Subcutaneous preadipocyte (primary cell): ENCODE data around the gene NOTUM. TPM values are rescaled to one million over a fixed set of nuclear protein-coding genes. Genes with fewer than 3 reads are reported as not detected.

Source experiments
- total RNA-seq: library from RNA; depleted of rRNA; stranded (reverse); fragments of >200 nt; gene quantifications from 2 replicates; pipeline ENCODE4 v1.2.3, GENCODE V29; 2012

The NOTUM gene
- total RNA-seq, result not detected in 2 replicates

DNA sequence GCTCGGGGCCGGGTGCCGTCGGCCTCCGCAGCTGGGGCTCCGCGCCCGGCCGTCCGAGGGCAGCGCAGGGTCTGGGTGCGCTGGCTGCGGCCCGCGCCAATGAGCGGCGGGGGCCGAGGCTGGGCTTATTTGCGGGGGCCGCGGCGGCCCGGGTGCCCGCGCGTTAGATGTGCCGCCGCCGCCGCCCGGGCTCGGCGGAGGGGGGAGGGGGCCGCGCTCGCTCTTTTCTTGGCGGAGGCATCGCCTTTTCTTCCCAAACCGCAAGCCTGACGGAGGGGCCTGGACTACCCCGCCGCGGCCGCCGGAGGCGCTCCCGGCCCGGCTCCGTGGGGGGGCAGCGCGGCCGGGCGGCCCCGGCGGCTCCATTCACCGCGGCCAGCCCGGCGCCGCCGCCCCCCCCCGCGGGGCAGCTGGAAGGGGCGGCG, at the start of gene NOTUM:
NOTUM (minus strand) TSS at position 101 of the 425 bp plus-strand sequence. CDS start 278 bp downstream, outside the sequence.

DNA sequence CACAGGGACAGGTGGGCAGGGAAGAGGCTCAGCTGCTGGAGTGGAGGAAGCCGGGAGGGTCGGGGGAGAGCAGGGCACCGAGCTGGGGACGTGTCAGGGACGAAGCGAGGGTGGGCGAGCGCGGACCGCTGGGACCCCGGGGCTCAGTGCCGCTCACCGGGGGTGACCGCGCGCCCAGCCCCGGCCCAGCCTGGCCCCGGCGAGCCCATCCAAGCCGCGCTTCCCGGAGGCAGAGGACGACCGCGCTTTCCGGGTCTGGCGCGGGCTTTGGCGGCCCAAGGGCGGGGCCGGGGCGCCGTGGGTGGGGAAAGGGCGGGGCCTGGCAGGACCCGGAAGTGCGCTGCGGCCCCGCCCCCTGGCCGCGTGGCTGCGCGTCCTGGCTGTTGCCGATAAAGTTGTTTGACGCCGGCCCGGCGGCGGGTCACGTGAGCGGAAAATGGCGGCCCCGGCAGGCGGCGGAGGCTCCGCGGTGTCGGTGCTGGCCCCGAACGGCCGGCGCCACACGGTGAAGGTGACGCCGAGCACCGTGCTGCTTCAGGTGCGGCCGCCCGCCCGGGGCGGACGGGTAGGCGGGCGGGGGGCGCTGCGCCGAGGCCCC, 16.3 kb upstream of the NOTUM start, which contains the start of gene ASPSCR1:
ASPSCR1 (plus strand) TSS at position 419 of the 598 bp plus-strand sequence; CDS start at position 437, 18 bp downstream.

DNA sequence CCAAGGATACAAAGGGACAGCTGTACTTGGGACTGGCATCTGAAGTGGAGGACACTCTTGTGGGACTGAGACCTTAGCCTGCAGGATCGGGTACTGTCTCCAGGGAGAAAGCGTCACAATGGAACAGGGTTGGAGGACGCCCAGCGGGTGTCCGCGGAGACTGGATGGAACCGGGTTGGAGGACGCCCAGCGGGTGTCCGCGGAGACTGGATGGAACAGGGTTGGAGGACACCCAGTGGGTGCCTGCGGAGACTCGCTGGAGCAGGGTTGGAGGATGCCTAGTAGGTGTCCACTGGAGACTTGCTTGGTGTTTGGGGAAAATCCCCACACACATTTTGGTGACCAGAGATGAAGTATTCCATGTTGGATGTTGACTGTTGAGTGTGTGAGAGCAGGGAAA, 13.8 kb downstream of the NOTUM start, which contains the start of gene MYADML2:
MYADML2 (minus strand) TSS at position 45 of the 400 bp plus-strand sequence. CDS start 5,492 bp downstream, outside the sequence.

DNA sequence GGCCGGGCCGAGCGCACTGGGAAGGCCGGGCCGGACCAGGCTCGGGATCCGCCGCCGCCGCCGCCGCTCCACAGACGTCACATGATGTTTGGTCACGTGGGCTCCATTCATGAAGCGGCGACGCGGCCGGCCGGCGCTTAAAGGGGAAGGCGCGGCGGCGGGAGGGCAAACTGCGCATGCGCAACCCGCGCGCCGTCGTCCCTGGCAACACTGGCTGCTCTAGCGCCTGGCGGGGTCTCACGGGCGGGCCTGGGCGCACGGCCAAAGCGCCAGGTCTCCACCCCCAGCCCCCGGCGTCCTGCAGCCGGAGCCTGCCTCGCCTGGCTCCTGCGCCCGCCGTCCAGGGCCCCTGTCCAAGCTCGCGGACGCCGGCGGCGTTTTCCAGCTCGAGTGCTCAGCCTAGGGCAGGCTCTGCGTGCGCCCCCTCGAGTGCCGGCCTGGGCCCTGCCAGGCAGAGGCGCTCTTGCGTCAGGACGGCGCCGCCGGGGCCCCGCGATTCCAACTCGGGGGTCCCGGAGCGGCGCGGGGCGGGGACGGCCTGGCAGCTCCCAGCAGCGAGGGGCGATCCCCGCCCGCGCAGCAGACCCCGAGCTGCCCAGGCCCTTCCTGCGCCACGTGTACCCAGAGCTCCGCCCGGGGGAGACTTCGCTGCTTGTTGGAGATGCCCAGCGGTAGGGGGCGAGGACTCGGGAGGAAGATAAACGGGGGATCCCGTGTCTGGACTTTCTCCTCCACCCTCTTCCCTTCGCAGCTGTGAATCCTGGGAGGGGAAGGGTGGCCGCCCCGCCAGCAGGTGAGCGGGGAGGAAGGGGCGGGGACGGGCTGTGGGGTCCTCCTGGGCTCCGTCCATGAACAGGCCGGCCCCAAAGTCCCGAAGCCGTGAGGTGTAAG, 33.1 kb downstream of the NOTUM start, which contains the start of gene MAFG:
MAFG (minus strand) TSS at position 83 of the 891 bp plus-strand sequence. CDS start 4,550 bp downstream, outside the sequence.

DNA sequence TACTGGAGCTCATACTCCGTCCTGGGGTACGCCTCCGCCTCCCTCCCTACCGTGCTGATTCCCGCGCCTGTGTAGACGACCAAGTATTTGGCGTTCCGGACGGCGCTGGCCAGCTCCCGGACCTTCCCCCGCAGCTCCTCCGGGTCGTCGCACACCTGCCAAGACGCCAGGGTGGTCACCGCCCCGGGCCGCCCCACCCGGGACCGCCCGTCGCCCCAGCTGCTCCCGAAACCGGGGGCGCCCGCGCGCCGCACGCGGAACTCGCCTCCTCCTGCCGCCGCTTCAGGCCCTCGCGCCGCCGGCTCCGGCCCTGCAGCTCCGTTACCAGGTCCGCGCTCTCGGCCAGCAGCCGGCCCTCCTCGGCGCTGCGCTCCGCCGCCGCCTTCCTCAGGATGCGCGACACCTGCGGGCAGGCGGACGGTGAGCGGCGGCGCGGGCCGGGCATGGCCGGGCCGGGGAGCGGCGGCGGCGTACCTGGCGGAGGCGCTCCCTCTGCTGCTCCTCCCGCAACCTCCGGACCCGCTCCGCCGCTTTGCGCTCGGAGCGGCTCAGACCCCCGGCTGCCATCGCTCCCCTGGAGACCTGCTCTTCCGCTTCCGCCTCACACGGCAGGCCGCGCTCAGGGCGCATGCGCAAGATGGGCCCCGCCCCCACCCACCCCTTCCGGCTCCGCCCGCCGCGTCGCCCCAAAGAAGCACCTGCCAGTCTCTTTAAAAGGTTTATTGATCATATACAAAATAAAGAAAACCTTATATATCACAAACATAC, 43.2 kb downstream of the NOTUM start, which contains the start of gene SIRT7:
SIRT7 (minus strand) TSS at position 612 of the 768 bp plus-strand sequence; CDS start at position 567, 45 bp downstream.

DNA sequence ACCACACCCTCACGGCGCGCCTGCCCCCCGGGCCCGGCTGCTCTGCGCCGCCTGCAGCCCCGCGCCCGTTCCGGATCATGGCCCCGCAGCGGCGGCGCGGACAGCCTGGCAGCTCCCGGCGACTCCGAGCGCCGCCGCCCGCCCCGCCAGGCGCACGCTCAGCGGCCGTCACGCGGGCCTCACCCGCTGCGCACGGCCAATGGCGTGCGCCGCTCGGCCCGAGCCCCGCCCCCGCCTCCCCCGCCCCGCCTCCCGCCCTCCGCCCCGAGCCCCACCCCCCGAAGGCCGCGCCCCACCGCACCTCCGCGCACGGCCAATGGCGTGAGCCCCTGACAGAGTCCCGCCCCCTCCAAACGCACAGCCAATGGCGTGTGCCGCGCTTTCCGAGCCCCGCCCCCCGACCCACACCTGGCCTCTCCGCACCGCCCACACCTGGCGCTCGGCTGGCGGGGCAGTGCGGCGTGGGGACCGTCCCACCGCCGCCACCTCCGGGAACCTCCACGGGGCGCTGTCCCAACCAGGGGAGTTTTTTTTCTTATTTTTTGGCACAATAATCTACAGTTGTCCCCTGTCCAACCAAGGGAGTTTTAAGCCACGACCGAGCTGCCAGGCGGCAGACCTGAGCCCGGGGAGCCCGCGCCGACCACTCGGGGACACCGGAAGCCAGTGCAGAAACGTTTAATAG, 49.6 kb downstream of the NOTUM start, which contains the start of gene PCYT2:
PCYT2 (minus strand) TSS at position 123 of the 685 bp plus-strand sequence; CDS start at position 79, 44 bp downstream.

Other genes starting within 250 kb of the NOTUM start
- 18.4 and 24.0 TPM in 2 replicates for gene SLC25A10, start 248.9 kb downstream of the NOTUM start, total RNA-seq
- not detected in 2 replicates for gene GCGR, start 157.0 kb downstream of the NOTUM start, total RNA-seq
- gene MCRIP1, start 127.9 kb downstream of the NOTUM start, total RNA-seq, result 63.1 and 87.8 TPM in 2 replicates
- not detected in 2 replicates for gene PPP1R27, start 126.1 kb downstream of the NOTUM start, total RNA-seq
- 794 and 796 TPM in 2 replicates for gene P4HB, start 100.7 kb downstream of the NOTUM start, total RNA-seq
- gene ARHGDIA, start 89.8 kb downstream of the NOTUM start, total RNA-seq, result 158 and 179 TPM in 2 replicates
- gene ALYREF, start 69.6 kb downstream of the NOTUM start, total RNA-seq, result 145 and 149 TPM in 2 replicates
- gene ANAPC11, start 69.5 kb downstream of the NOTUM start, total RNA-seq, result 110 and 193 TPM in 2 replicates
- gene NPB, start 58.9 kb downstream of the NOTUM start, total RNA-seq, result under 0.01 TPM in 2 replicates
- gene PCYT2, start 49.8 kb downstream of the NOTUM start, total RNA-seq, result 51.1 and 75.5 TPM in 2 replicates
- gene SIRT7, start 43.0 kb downstream of the NOTUM start, total RNA-seq, result 17.6 and 22.1 TPM in 2 replicates
- 10.3 and 13.9 TPM in 2 replicates for gene MAFG, start 33.5 kb downstream of the NOTUM start, total RNA-seq
- 33.8 and 43.7 TPM in 2 replicates for gene PYCR1, start 23.9 kb downstream of the NOTUM start, total RNA-seq
- gene MYADML2, start 14.0 kb downstream of the NOTUM start, total RNA-seq, result not detected in 2 replicates
- gene ASPSCR1, start 16.4 kb upstream of the NOTUM start, total RNA-seq, result 23.1 and 25.8 TPM in 2 replicates
- 43.0 and 46.9 TPM in 2 replicates for gene CENPX, start 61.7 kb upstream of the NOTUM start, total RNA-seq
- 16.2 and 16.9 TPM in 2 replicates for gene LRRC45, start 62.1 kb upstream of the NOTUM start, total RNA-seq
- 7.8 and 16.2 TPM in 2 replicates for gene RAC3, start 70.5 kb upstream of the NOTUM start, total RNA-seq
- gene DCXR, start 76.5 kb upstream of the NOTUM start, total RNA-seq, result 47.7 and 62.1 TPM in 2 replicates
- 29.8 and 38.5 TPM in 2 replicates for gene RFNG, start 90.6 kb upstream of the NOTUM start, total RNA-seq
- gene GPS1, start 90.7 kb upstream of the NOTUM start, total RNA-seq, result 105 and 113 TPM in 2 replicates
- gene DUS1L, start 104.6 kb upstream of the NOTUM start, total RNA-seq, result 56.2 and 74.1 TPM in 2 replicates
- gene FASN, start 137.0 kb upstream of the NOTUM start, total RNA-seq, result 231 and 392 TPM in 2 replicates